IMR-90 (cell line): ENCODE measurements around the gene TRAPPC12. TPM values are rescaled to one million over a fixed set of nuclear protein-coding genes. Genes with fewer than 3 reads are reported as not detected.

Experiments
- ATAC-seq: fragments of 200-7000 bp; cut with Tn5 transposase; 2 replicates; pipeline ENCODE4 v1.9.1; 2020; ENCODE audit warnings: low read depth, mild to moderate bottlenecking, moderate library complexity
- BruUV-seq: library from RNA; stranded (reverse); fragments of 400-500 nt; replicated peaks from 2 replicates; lab custom pipeline; 2021; lab: Mats Ljungman, UMichigan
- CTCF ChIA-PET: fragments of 300-600 bp; formaldehyde crosslinking; extraction: SDS; loops from one replicate; lab custom pipeline; 2021; ENCODE audit warnings: antibody characterized with exemption; lab: Yijun Ruan, JAX
- POLR2A ChIA-PET: fragments of 300-600 bp; sonication (Branson Sonifier 250); formaldehyde crosslinking; loops from one replicate; lab custom pipeline; 2022; ENCODE audit warnings: antibody characterized with exemption; ENCODE audit not compliant: unreplicated experiment; lab: Charles Lee
- DNase-seq: peaks from one replicate; pipeline ENCODE4 v3.0.0; 2013
- H2AFZ ChIP-seq: replicated peaks from 2 replicates; pipeline ENCODE3; 2013; ENCODE audit warnings: low read length, mild to moderate bottlenecking; ENCODE audit not compliant: poor library complexity
- H2AK5ac ChIP-seq: 2 replicates; pipeline ENCODE4 v1.6.1; 2013; ENCODE audit warnings: low read depth, low read length, inconsistent platforms
- H2AK9ac ChIP-seq: replicated peaks from 2 replicates; pipeline ENCODE3; 2013; ENCODE audit warnings: mild to moderate bottlenecking, low read depth, low read length, moderate library complexity; ENCODE audit not compliant: poor library complexity
- H2BK120ac ChIP-seq: 2 replicates; pipeline ENCODE4 v1.6.1; 2013; ENCODE audit warnings: low read depth, low read length, inconsistent platforms
- H2BK15ac ChIP-seq: 3 replicates; pipeline ENCODE4 v1.6.1; 2013; ENCODE audit warnings: low read depth, low read length, inconsistent platforms
- H2BK20ac ChIP-seq: 2 replicates; pipeline ENCODE4 v1.6.1; 2013; ENCODE audit warnings: low read depth, mild to moderate bottlenecking, inconsistent platforms, low read length, moderate library complexity
- H2BK5ac ChIP-seq: 2 replicates; pipeline ENCODE4 v1.6.1; 2013; ENCODE audit warnings: mild to moderate bottlenecking, low read depth, low read length, inconsistent platforms; ENCODE audit not compliant: poor library complexity, severe bottlenecking
- H3K14ac ChIP-seq: replicated peaks from 2 replicates; pipeline ENCODE4 v1.6.1; 2013; ENCODE audit warnings: low read depth, low read length, inconsistent platforms
- H3K18ac ChIP-seq: 2 replicates; pipeline ENCODE4 v1.6.1; 2013; ENCODE audit warnings: low read depth, low read length, control low read depth
- H3K23ac ChIP-seq: 2 replicates; pipeline ENCODE4 v1.6.1; 2013; ENCODE audit warnings: low read depth, low read length, inconsistent platforms
- H3K27ac ChIP-seq: 2 replicates; pipeline ENCODE4 v1.5.1; 2013; ENCODE audit warnings: mild to moderate bottlenecking, control low read depth, low read length; ENCODE audit not compliant: insufficient read depth
- H3K27me3 ChIP-seq: 2 replicates; pipeline ENCODE4 v1.6.1; 2013; ENCODE audit warnings: low read length; ENCODE audit not compliant: control insufficient read depth, insufficient read depth
- H3K36me3 ChIP-seq: 2 replicates; pipeline ENCODE4 v1.6.1; 2013; ENCODE audit warnings: low read length, mixed read lengths; ENCODE audit not compliant: control insufficient read depth, insufficient read depth
- H3K4ac ChIP-seq: 2 replicates; pipeline ENCODE4 v1.6.1; 2013; ENCODE audit warnings: low read depth, low read length, inconsistent platforms
- H3K4me1 ChIP-seq: 2 replicates; pipeline ENCODE4 v1.6.1; 2013; ENCODE audit warnings: low read length, mixed read lengths; ENCODE audit not compliant: control insufficient read depth, insufficient read depth
- H3K4me2 ChIP-seq: 2 replicates; pipeline ENCODE4 v1.6.1; 2013; ENCODE audit warnings: low read depth, mild to moderate bottlenecking, control low read depth, low read length, moderate library complexity
- H3K4me3 ChIP-seq: 2 replicates; pipeline ENCODE4 v1.5.1; 2013; ENCODE audit warnings: low read depth, mild to moderate bottlenecking, control low read depth, low read length, moderate library complexity; ENCODE audit not compliant: insufficient read depth
- H3K56ac ChIP-seq: 2 replicates; pipeline ENCODE4 v1.6.1; 2013; ENCODE audit warnings: low read length, inconsistent platforms; ENCODE audit not compliant: insufficient read depth; ENCODE audit errors: extremely low read depth
- H3K79me1 ChIP-seq, 2 experiments: 2 replicates each; pipeline ENCODE4 v1.6.1; 2013; ENCODE audit warnings: low read length in 2 of 2, inconsistent platforms in 1 of 2, low read depth in 1 of 2
- H3K9ac ChIP-seq: 2 replicates; pipeline ENCODE4 v1.6.1; 2013; ENCODE audit warnings: low read depth, low read length, control low read depth
- H3K9me1 ChIP-seq: 2 replicates; pipeline ENCODE4 v1.6.1; 2013; ENCODE audit warnings: low read length, inconsistent platforms; ENCODE audit not compliant: insufficient read depth
- H3K9me3 ChIP-seq: 2 replicates; pipeline ENCODE4 v1.6.1; 2013; ENCODE audit warnings: low read length; ENCODE audit not compliant: control insufficient read depth, insufficient read depth
- H4K20me1 ChIP-seq: 2 replicates; pipeline ENCODE4 v1.6.1; 2013; ENCODE audit warnings: low read length, inconsistent platforms; ENCODE audit not compliant: insufficient read depth
- H4K5ac ChIP-seq: 2 replicates; pipeline ENCODE4 v1.6.1; 2013; ENCODE audit warnings: mild to moderate bottlenecking, low read depth, low read length, control low read depth
- H4K8ac ChIP-seq, 2 experiments: 2 replicates each; pipeline ENCODE4 v1.6.1; 2013; ENCODE audit warnings: low read depth in 2 of 2, low read length in 2 of 2, control low read depth in 1 of 2, inconsistent platforms in 1 of 2
- H4K91ac ChIP-seq: 2 replicates; pipeline ENCODE4 v1.6.1; 2013; ENCODE audit warnings: low read depth, low read length, inconsistent platforms; ENCODE audit not compliant: insufficient read depth
- BHLHE40 ChIP-seq: fragments of 150-350 bp; IDR thresholded peaks from 2 replicates; pipeline ENCODE4 v1.6.1; 2016; ENCODE audit warnings: mild to moderate bottlenecking, low read depth, low read length
- CEBPB ChIP-seq: IDR thresholded peaks from 2 replicates; pipeline ENCODE4 v1.6.1; 2012; ENCODE audit warnings: low read depth, low read length, improper control_type of control experiment
- CHD1 ChIP-seq: IDR thresholded peaks from 2 replicates; pipeline ENCODE4 v1.6.1; 2012; ENCODE audit warnings: low read depth, low read length, improper control_type of control experiment
- FOS ChIP-seq: fragments of 150-350 bp; IDR thresholded peaks from 2 replicates; pipeline ENCODE4 v1.6.1; 2016; ENCODE audit warnings: low read depth, low read length
- MAFK ChIP-seq: IDR thresholded peaks from 2 replicates; pipeline ENCODE4 v1.6.1; 2012; ENCODE audit warnings: low read depth, low read length, improper control_type of control experiment
- MAZ ChIP-seq: IDR thresholded peaks from 2 replicates; pipeline ENCODE4 v1.6.1; 2012; ENCODE audit warnings: low read depth, mild to moderate bottlenecking, low read length, improper control_type of control experiment, moderate library complexity, borderline replicate concordance
- MXI1 ChIP-seq: IDR thresholded peaks from 2 replicates; pipeline ENCODE4 v1.6.1; 2012; ENCODE audit warnings: low read depth, mild to moderate bottlenecking, low read length, moderate library complexity, borderline replicate concordance
- NFE2L2 ChIP-seq: fragments of 150-350 bp; IDR thresholded peaks from 2 replicates; pipeline ENCODE4 v1.6.1; 2016; ENCODE audit warnings: low read depth, mild to moderate bottlenecking, low read length
- POLR2A ChIP-seq: IDR thresholded peaks from 2 replicates; pipeline ENCODE4 v1.6.1; 2012; ENCODE audit warnings: mild to moderate bottlenecking, low read depth, low read length
- RCOR1 ChIP-seq: IDR thresholded peaks from 2 replicates; pipeline ENCODE4 v1.6.1; 2012; ENCODE audit warnings: mild to moderate bottlenecking, low read length, improper control_type of control experiment; ENCODE audit not compliant: insufficient replicate concordance
- RFX5 ChIP-seq: IDR thresholded peaks from 2 replicates; pipeline ENCODE4 v1.8.0; 2012; ENCODE audit warnings: low read depth, mild to moderate bottlenecking, low read length, moderate library complexity
- SMC3 ChIP-seq: fragments of 150-350 bp; IDR thresholded peaks from 2 replicates; pipeline ENCODE4 v1.6.1; 2016; ENCODE audit warnings: low read depth, mild to moderate bottlenecking, antibody characterized with exemption, low read length, moderate library complexity
- WGBS, 2 experiments: methylation state at CpG; one replicate each; pipeline versions ENCODE4 v1.1.5 to v1.1.7; 2013; ENCODE audit warnings: missing lambda C conversion rate in 2 of 2; ENCODE audit not compliant: insufficient read length in 1 of 2; ENCODE audit errors: extremely low coverage in 2 of 2; 5-methylcytosine and 5-hydroxymethylcytosine counted together
- dilution Hi-C: fragments of 300-500 bp; cut with HindIII; formaldehyde crosslinking; loops from one replicate; pipeline ENCODE4 v1.14.3; 2018; ENCODE audit warnings: low sequenced_read_pairs; ENCODE audit not compliant: unreplicated experiment
- in situ Hi-C: fragments of 300-500 bp; cut with MboI; formaldehyde crosslinking; loops from 3 replicates; pipeline ENCODE4 v1.14.3; 2019; ENCODE audit warnings: low sequenced_read_pairs, inconsistent platforms, mixed read lengths
- intact Hi-C: fragments of 100-400 bp; cut with micrococcal nuclease; formaldehyde crosslinking; loops from 2 replicates; pipeline ENCODE4 v1.10.0; 2022
- polyA plus RNA-seq, 3 experiments: library from polyadenylated mRNA; depleted of rRNA; stranded (reverse); fragments of >200 nt; gene quantifications; 2 replicates each; pipeline ENCODE4 v1.2.3, GENCODE V29; 2012; ENCODE audit warnings: low replicate concordance in 1 of 3
- total RNA-seq: library from RNA; depleted of rRNA; stranded (reverse); fragments of >200 nt; gene quantifications from 2 replicates; pipeline ENCODE4 v1.2.3, GENCODE V29; 2012
- TF ChIP-seq, protein P1 (sequence below): fragments of 150-350 bp; IDR thresholded peaks from 2 replicates; pipeline ENCODE4 v1.6.1; 2017; ENCODE audit warnings: mild to moderate bottlenecking, antibody characterized with exemption, low read length, low read depth
- TF ChIP-seq, protein P2 (sequence below): conservative IDR thresholded peaks from 2 replicates; pipeline ENCODE4 v1.5.1; 2012; ENCODE audit warnings: mild to moderate bottlenecking, low read depth, low read length, improper control_type of control experiment
- TF ChIP-seq, protein P3 (sequence below): fragments of 150-350 bp; IDR thresholded peaks from 2 replicates; pipeline ENCODE4 v1.6.1; 2016; ENCODE audit warnings: low read depth, mild to moderate bottlenecking, low read length, moderate library complexity, borderline replicate concordance

TRAPPC12 gene
- total and polyA plus RNA-seq, 2 of the 4 experiments (the other 2 are of a cell fraction) = 25.8 to 69.9 TPM

DNA sequence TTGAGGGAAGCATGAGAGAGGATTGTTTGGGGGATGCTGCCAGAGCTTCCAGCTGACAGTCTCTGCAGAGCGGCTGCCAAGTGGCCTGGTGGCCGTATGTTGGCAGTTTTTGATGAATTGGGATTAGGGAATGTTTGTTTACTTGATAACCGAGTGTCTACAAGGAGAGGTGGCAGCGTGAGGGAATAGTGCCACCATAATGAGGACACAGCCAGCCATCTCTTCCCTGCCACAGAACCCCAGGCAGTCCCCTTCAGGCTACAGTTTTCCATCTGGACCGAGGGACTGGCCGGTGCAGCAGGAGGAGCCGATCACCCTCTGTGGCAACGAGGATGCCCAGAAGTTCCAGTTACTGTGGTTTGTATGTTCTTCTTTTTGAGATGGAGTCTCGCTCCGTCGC is 55.2 kb downstream of the TRAPPC12 start:
- H3K14ac ChIP-seq = no peak overlapping the region
- POLR2A ChIA-PET = interaction anchor here (0.6 kb wide), 1 partner anchor 130 kb away, joined by 3 read pairs; no protein-coding TSS in a partner anchor
- dilution Hi-C loops = no loop called here
- no peak for TF ChIP-seq BHLHE40
- no peak for TF ChIP-seq RCOR1
- TF ChIP-seq RFX5 = no peak
- TF ChIP-seq, protein P1, sequence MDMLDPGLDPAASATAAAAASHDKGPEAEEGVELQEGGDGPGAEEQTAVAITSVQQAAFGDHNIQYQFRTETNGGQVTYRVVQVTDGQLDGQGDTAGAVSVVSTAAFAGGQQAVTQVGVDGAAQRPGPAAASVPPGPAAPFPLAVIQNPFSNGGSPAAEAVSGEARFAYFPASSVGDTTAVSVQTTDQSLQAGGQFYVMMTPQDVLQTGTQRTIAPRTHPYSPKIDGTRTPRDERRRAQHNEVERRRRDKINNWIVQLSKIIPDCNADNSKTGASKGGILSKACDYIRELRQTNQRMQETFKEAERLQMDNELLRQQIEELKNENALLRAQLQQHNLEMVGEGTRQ = no peak
- TF ChIP-seq SMC3 = no peak
- TF ChIP-seq MXI1 = no peak
- no peak for TF ChIP-seq FOS
- TF ChIP-seq, protein P2, sequence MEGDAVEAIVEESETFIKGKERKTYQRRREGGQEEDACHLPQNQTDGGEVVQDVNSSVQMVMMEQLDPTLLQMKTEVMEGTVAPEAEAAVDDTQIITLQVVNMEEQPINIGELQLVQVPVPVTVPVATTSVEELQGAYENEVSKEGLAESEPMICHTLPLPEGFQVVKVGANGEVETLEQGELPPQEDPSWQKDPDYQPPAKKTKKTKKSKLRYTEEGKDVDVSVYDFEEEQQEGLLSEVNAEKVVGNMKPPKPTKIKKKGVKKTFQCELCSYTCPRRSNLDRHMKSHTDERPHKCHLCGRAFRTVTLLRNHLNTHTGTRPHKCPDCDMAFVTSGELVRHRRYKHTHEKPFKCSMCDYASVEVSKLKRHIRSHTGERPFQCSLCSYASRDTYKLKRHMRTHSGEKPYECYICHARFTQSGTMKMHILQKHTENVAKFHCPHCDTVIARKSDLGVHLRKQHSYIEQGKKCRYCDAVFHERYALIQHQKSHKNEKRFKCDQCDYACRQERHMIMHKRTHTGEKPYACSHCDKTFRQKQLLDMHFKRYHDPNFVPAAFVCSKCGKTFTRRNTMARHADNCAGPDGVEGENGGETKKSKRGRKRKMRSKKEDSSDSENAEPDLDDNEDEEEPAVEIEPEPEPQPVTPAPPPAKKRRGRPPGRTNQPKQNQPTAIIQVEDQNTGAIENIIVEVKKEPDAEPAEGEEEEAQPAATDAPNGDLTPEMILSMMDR = no peak
- TF ChIP-seq POLR2A = no peak
- TF ChIP-seq MAZ = no peak
- no peak for TF ChIP-seq MAFK
- no peak for TF ChIP-seq NFE2L2
- no peak for TF ChIP-seq CHD1
- no peak for TF ChIP-seq CEBPB
- TF ChIP-seq, protein P3, sequence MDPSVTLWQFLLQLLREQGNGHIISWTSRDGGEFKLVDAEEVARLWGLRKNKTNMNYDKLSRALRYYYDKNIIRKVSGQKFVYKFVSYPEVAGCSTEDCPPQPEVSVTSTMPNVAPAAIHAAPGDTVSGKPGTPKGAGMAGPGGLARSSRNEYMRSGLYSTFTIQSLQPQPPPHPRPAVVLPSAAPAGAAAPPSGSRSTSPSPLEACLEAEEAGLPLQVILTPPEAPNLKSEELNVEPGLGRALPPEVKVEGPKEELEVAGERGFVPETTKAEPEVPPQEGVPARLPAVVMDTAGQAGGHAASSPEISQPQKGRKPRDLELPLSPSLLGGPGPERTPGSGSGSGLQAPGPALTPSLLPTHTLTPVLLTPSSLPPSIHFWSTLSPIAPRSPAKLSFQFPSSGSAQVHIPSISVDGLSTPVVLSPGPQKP = no peak
- no peak overlapping the region for H3K4me3 ChIP-seq
- peaks cover 7 to 15% of the 10 kb centered on the region in 2 experiments; a peak in 2 of 4 replicates for H3K79me1 ChIP-seq
- no peak for DNase-seq
- no peak overlapping the region for H3K9ac ChIP-seq
- no peaks in the 10 kb centered on the region for H3K27me3 ChIP-seq
- no peaks in the 10 kb centered on the region for H3K9me3 ChIP-seq
- H2AK5ac ChIP-seq = no peak overlapping the region
- H2BK15ac ChIP-seq = no peak overlapping the region
- no peak overlapping the region for H4K91ac ChIP-seq
- no peak overlapping the region for H3K23ac ChIP-seq
- peaks cover 15% of the 10 kb centered on the region; the same call in 1 of the 2 replicates for H3K36me3 ChIP-seq
- no peak overlapping the region for H4K8ac ChIP-seq
- no peaks in the 10 kb centered on the region for H4K20me1 ChIP-seq
- no peaks in the 10 kb centered on the region for H3K9me1 ChIP-seq
- no peak overlapping the region for H3K4ac ChIP-seq
- CTCF ChIA-PET = interaction anchor here (1.5 kb wide), 1 partner anchor 11 kb away, joined by 4 read pairs; no protein-coding TSS in a partner anchor
- no peak overlapping the region for H3K4me2 ChIP-seq
- H2AK9ac ChIP-seq = no peak overlapping the region
- H3K27ac ChIP-seq = no peak overlapping the region
- H4K5ac ChIP-seq = no peak overlapping the region
- H3K56ac ChIP-seq = no peak overlapping the region
- H2BK120ac ChIP-seq = no peak overlapping the region
- H2BK5ac ChIP-seq = no peak overlapping the region
- no peak overlapping the region for H3K18ac ChIP-seq
- 0% methylated on average over 1 of the region's 11 CpGs; no CpG with 5 or more reads in 1 of the 2 experiments for WGBS, 2 experiments
- ATAC-seq = no peak
- H3K4me1 ChIP-seq = peaks cover 1% of the 10 kb centered on the region; the same call in 1 of the 2 replicates
- intact Hi-C loops = no loop called here
- BruUV-seq = no TSS peak
- H2BK20ac ChIP-seq = no peak overlapping the region
- no peak overlapping the region for H2AFZ ChIP-seq
- in situ Hi-C loops = no loop called here
